Fibroblast of skin of left quadriceps (primary cell): ENCODE results near the gene TPGS2.
"Not testable (repeated sequence)": the region's sequence is repeated elsewhere in the genome, so short reads cannot be mapped to it uniquely, and the experiment has no call there.

ENCODE experiments used
- DNase-seq, 2 experiments: peaks; one replicate each; pipeline ENCODE4 v3.0.0-alpha.2; 2013; ENCODE audit warnings: low read depth in 2 of 2

Gene TPGS2

DNA sequence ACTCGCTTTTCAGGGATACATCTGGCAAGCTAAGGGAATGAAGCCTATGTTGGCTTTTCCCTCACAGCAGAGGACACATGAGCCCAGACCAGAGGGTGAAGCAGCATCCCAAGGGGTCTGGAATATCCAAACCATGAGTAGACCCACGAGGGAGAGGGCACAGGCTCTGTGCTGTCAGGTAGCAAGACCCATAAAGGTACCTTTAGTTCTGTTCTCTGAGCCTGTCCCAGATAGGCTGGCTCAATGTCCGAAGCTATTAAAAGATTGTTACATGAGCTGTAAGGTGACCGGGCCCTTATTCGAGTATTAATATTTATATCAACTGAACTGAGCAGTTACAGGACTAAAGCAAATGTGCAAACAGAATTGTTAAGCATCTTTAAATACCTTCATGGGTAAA is 52.2 kb downstream of the TPGS2 start:
- no peak for DNase-seq

DNA sequence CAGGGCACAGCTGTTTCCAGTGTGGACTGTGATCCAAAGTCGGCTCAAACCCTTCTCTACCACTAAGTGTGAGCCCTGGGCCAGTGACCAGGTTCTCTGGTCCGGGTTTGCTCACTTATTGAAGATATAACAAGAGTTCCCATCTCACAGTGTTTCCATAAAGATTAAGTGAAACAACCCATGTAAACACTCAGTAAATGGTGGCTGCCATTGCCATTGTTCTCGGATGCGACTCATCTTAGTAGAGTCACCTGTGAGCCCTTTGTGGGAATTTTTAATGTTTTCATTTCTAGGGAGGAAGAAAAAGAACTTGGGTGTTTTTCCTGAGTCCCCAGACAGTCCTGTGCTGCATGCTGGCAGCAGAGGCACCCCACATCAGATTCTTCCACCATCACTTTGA is 53.4 kb downstream of the TPGS2 start:
- DNase-seq, result no peak

DNA sequence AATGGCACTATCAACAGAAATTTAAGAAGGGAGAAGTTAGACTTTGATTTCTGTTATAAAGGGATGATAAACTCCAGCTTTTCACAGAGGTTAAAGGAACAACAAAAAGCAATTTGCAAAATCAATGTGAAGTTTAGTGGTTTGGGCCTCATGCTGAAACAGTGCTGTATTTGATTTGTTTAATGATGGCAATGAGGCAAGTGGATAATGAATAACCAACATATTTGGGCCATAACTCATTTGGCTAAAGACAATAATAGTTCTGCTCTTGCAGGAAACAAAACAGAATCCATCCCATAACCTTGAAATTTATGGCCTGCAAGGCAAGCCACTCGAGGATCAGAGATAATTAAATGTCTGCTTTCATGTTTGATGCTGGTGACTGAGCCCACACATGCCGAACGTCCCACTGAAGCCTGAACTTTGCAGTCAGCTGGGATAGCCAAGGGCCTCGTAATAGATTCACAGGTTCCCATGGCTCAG is 56.5 kb downstream of the TPGS2 start:
- DNase-seq, result peak; percentile 43 to 47

- DNase-seq, result no peak
These were observed 57.6 kb downstream of the TPGS2 start for GRCh38 chr18:36771245-36771644.

DNA sequence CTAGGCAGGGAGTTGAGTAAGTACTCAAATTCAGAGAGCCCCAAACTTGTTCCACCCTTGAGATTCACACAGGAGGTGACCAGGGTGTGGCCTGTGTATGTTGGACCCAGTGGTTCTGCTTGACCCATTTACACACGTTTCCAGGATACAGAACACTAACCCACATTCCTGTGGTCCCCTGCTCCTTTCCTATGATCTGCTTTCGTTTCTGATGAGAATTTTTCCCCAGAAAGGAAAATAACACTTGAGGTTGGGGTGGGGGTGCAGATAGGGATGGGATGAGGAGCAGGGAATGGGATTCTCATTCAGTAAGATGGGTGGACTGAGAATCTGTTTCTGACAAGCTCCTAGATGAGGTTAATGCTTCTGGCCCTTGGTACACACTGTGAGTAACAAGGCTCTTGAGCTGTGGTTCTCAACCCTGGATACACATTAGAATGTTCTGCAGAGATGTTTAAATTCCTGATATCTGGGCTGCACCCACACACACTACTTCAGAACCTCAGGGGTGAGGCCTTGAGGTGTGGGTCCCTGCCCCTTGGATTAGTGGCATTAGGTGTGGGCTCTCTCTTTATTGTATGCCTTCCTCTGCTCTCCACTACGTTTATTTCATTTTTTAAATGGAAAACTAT is 58.4 kb downstream of the TPGS2 start:
- no peak for DNase-seq

GRCh38 chr18:36769611-36770314 is 59.0 kb downstream of the TPGS2 start:
- no peak for DNase-seq

DNA sequence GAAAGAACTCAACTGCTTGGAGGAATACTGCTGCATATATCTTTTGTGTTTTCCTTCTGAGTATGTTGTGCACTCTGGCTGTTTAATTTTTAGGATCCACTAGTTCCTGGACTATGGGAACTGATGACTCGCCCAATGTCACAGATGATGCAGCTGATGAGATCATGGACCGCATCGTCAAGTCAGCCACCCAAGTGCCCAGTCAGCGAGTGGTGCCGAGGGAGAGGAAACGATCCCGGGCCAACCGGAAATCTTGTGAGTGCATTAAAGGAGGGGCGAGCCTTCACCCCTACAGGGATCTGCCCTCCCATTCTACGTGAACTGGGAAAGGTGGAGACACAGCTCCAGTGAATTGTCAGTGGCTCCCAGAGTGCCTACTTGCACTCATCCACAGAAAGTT is 59.6 kb downstream of the TPGS2 start:
- DNase-seq, result no peak

GRCh38 chr18:36766836-36767235 is 62.0 kb downstream of the TPGS2 start:
- no peak for DNase-seq

- DNase-seq, result not testable (repeated sequence)
These were observed 65.8 kb downstream of the TPGS2 start for GRCh38 chr18:36762965-36763364.

- DNase-seq, result no peak
These were observed 66.7 kb downstream of the TPGS2 start for GRCh38 chr18:36762074-36762473.

DNA sequence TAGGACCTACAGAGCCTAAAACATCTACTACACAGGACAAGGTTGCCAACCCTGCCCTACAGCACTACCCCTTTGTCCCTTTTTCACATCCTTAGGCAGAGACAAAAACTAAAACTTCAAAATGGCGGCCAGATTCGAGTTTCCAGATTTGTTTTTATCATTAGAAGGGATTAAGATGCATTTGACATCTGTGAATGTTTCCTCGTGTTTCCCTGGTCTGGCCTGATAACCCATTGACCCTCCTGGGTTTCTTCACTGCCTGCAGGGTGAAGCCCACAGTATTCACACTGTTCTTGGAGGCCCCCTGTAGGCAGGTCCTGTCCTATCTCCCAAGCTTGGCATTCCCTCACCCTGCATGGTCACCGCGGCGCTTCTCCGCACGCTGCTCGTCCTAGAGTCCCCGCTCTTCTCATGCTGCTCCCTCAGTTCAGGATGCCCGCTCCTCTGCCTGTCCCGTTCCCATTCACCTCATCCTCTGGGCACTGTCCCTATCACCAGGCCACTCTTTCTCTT is 67.6 kb downstream of the TPGS2 start:
- DNase-seq, result no peak

DNA sequence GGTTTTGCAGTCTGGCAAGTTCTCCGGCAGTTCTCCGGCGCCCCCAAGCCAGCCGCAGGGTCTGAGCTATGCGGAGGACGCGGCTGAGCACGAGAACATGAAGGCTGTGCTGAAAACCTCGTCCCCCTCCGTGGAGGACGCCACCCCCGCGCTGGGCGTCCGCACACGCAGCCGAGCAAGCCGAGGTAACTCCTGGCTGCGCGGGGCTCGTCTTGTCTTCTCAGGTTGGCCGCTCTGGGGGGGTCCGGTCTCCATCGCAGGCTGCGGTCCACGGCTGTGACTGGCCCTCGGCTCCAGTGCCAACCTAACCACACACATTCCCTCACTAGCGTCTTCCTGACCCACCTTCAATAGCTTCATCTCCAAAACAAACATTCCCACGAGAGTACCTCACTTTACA is 68.2 kb downstream of the TPGS2 start:
- no peak for DNase-seq

DNA sequence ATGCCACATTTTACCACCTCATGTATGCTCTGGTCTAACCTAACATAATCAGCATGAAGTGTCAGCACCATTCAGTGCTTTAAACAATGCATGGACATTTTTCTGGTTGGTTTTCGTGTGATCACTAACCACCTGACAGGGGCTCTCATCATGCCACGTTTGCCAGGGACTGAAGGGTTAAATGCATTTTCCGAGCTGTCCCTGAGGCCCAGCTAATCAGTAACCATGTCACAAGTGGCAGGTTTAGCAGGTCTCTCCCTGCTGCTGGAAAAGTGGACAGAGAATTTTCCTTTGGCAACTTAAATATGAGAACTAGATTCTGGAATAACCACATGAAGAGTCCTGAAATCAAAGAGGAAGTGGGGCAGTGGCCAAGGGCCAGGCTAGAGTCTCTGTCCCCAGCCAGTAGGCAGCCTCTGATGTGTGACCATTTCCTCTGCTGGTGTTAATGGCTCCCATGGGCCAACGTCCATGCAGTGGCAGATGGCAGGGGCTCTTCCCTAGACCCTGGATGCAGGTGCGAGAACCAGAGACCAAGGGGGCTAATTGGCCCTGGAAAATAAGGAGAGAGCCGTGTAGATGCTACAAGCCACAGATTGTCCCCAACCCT is 69.5 kb downstream of the TPGS2 start:
- DNase-seq, result no peak

DNA sequence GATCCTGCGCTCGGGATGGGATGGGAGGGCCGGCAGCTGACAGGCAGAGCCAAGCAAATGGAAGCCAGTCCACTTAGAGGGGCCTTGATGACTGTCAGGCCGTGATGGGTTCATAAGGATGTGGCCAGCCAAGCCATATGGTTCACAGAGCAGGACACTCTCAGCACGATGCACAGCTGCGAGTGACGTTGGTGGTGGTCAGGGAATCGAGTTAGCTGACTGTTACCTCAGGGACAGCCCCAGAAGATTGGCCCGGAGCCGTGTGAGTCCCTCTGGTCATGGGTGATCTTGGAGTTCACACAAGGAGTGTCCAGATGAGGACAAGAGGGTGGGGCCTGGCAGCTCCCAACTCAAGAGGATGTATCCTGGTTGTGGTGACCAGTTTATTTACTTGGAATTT is 70.2 kb downstream of the TPGS2 start:
- DNase-seq, result no peak

- peak in 1 of 2 experiments; percentile 1 for DNase-seq
These were observed 70.8 kb downstream of the TPGS2 start for GRCh38 chr18:36757991-36758390.

- DNase-seq, result peak; percentile 44 to 55
These were observed 71.7 kb downstream of the TPGS2 start for GRCh38 chr18:36757081-36757480.

DNA sequence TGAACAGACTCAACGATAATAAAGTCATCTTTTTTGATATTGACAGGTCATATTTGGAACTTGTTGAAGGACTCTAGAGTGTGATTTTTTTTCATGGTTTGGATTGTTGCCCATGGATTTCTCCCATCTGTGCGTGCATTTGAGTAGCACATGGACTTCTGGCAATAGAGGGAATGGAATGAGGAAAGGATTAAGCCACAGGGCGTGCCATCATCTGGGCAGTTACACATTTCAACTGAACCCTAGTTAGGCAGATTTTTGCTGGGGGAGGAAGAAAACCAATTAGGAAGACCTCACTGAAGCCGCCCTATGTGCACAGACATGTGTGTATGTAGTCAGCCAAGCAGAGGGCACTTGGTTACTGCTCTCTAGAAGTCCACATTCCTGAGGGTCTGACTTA is 72.6 kb downstream of the TPGS2 start:
- DNase-seq, result peak; percentile 68 to 70

DNA sequence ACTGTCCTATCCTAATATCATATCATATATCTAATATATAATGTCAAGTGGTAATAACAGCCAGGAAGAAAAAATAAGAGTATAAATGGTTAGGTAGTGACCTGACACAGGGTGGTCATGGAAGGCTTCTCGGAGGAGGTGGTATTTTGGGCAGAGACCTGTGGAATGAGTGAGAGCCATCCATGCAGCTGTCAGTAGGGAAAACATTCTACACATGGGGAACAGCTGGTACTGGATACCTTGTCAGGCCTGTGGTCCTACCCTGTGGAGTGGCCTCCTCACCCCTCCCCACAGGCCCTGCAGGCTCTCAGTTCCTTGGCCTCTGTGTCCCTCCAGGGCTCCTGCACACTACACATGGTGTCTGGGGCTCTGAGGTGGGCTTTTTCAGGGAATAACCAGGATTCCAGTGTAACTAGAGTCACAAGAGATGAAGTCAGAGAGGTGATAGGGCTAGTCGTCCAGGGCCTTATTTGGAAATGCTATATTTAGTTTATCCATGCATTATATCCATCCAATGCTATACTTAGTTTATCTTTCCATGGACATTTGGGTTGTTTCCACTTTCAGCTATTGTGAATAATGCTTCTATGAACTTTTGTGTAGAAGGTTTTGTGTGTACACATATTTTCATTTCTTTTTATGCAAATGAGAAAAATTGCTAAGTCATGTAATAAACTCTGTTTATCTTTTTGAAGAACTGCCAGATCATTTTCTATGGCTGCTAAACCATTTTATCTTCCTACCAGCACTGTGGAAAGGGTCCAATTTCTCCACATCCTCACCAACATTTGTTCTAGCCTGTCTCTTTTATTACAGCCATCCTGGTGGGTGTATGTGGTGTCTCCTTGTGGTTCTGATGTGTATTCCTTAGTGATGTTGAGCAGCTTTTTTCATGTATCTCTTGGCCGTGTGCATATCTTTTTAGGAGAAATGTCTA is 75.6 kb downstream of the TPGS2 start:
- DNase-seq, result peak in 1 of 2 experiments; percentile 9

- no peak for DNase-seq
These were observed 83.4 kb downstream of the TPGS2 start for GRCh38 chr18:36745219-36745975.

DNA sequence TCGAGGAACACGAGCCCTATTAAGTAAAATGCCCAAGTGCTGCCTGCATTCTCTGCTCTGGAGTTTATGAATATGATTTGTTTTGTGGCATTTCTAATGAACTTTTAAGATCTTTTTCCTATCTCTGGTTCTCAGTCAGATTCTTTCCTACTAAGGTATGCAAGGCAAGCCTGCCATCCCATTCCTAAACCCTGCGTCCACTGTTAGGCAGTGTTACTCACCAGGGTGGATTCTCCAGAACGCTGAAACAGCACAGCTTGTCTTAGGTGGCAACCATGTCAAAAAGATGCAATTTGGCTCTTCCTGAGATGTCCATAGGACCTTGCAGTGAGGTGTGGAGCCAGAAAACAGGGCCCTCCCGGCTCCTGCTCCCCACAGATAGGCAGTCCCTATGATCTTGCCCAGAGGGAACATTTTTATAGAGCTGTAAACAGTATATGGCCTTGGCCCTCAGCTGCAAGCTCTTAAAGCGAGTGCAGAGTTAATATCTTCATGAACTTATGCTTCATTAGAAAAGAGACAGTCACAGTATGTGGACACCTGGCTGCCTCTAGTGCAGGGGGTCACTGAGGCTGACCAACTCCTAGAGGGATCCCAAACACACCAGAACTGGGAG is 84.4 kb downstream of the TPGS2 start:
- DNase-seq, result peak in 1 of 2 experiments; percentile 1
